ENCODE data around the gene AP4B1. TPM values are rescaled to one million over a fixed set of nuclear protein-coding genes. Genes with fewer than 3 reads are reported as not detected.

AP4B1 gene
- total and polyA plus RNA-seq, 2 of the 13 experiments (the other 11 are each of a cell fraction or from before 2014, with no cell fraction given) = 8.5 to 12.0 TPM

DNA sequence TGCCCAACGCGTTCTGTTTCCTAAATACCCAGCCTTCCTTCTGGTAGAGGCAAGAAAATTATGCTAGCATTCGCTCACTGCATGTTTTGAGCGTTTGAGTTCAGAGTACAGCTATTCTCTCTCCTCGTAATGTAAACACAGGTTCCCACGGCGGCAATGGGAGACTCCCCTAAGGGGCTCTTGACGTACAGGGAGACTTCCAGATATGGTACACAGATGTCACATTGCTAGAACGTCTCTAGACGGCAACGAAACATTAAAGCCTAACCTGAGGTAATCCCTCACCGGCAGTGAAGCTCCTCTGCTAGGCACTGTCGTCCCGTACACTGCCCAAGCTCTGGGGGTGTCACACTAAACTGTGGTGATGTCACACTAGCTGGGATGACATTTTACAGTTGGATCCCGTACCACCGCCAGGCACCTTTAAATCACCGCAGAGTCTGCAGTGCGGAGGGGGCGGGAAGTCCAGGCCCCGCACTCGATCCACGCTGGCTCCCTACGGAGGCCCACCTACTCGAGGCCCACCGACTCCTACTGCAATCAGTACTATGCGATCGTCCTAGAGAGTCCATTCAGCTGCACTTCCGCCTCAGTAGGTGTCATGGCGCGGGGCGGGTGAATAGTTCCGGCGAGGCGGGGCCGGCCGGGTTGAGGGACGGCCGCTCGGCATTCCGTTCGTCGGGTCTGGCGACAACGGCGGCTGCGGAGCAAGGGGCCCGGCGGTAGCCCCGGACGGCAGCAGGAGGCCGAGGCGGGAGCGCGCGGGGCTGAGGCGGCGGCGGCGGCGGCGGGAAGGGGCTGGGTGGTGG lies 24.5 kb upstream of the AP4B1 start, which contains the start of gene HIPK1 (continued):
- peak; percentile 33 for TF ChIP-seq ZNF781 (CRISPR knock-in tag; IDR thresholded peaks at IDR 0.05; ENCODE audit: borderline replicate concordance, not compliant biosample characterization)
- TF ChIP-seq ZNF383 (CRISPR knock-in tag; IDR thresholded peaks at IDR 0.05; ENCODE audit: borderline replicate concordance) = no peak
- TF ChIP-seq, protein P1, sequence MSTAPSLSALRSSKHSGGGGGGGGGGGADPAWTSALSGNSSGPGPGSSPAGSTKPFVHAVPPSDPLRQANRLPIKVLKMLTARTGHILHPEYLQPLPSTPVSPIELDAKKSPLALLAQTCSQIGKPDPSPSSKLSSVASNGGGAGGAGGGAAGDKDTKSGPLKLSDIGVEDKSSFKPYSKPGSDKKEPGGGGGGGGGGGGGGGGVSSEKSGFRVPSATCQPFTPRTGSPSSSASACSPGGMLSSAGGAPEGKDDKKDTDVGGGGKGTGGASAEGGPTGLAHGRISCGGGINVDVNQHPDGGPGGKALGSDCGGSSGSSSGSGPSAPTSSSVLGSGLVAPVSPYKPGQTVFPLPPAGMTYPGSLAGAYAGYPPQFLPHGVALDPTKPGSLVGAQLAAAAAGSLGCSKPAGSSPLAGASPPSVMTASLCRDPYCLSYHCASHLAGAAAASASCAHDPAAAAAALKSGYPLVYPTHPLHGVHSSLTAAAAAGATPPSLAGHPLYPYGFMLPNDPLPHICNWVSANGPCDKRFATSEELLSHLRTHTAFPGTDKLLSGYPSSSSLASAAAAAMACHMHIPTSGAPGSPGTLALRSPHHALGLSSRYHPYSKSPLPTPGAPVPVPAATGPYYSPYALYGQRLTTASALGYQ (CRISPR knock-in tag; IDR thresholded peaks at IDR 0.05) = peak; percentile 26; the same call in 1 of the 2 replicates
- TF ChIP-seq, protein P2, sequence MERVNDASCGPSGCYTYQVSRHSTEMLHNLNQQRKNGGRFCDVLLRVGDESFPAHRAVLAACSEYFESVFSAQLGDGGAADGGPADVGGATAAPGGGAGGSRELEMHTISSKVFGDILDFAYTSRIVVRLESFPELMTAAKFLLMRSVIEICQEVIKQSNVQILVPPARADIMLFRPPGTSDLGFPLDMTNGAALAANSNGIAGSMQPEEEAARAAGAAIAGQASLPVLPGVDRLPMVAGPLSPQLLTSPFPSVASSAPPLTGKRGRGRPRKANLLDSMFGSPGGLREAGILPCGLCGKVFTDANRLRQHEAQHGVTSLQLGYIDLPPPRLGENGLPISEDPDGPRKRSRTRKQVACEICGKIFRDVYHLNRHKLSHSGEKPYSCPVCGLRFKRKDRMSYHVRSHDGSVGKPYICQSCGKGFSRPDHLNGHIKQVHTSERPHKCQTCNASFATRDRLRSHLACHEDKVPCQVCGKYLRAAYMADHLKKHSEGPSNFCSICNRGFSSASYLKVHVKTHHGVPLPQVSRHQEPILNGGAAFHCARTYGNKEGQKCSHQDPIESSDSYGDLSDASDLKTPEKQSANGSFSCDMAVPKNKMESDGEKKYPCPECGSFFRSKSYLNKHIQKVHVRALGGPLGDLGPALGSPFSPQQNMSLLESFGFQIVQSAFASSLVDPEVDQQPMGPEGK (CRISPR knock-in tag; IDR thresholded peaks at IDR 0.05) = peak; percentile 73
- no peak for TF ChIP-seq ZNF775 (CRISPR knock-in tag; IDR thresholded peaks at IDR 0.05; ENCODE audit: borderline replicate concordance)
- 0 out of 2 replicates have a peak, but pooled peaks have one; percentile 56 for TF ChIP-seq ZNF770 (CRISPR knock-in tag; IDR thresholded peaks at IDR 0.05)
- TF ChIP-seq ELF3 (CRISPR knock-in tag; IDR thresholded peaks at IDR 0.05) = peak; percentile 95
- TF ChIP-seq CC2D1A (CRISPR knock-in tag; IDR thresholded peaks at IDR 0.05) = peak; percentile 57; the same call in 1 of the 2 replicates
- TF ChIP-seq ZNF446 (CRISPR knock-in tag; IDR thresholded peaks at IDR 0.05) = no peak
- TF ChIP-seq ZNF138 (CRISPR knock-in tag; IDR thresholded peaks at IDR 0.05; ENCODE audit: low read depth) = peak; percentile 90
- TF ChIP-seq, protein P3, sequence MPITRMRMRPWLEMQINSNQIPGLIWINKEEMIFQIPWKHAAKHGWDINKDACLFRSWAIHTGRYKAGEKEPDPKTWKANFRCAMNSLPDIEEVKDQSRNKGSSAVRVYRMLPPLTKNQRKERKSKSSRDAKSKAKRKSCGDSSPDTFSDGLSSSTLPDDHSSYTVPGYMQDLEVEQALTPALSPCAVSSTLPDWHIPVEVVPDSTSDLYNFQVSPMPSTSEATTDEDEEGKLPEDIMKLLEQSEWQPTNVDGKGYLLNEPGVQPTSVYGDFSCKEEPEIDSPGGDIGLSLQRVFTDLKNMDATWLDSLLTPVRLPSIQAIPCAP (CRISPR knock-in tag; IDR thresholded peaks at IDR 0.05; ENCODE audit: low read depth) = 0 out of 2 replicates have a peak, but pooled peaks have one; percentile 38
- TF ChIP-seq SOX5 (CRISPR knock-in tag; IDR thresholded peaks at IDR 0.05; ENCODE audit: borderline replicate concordance) = peak; percentile 36; the same call in 1 of the 2 replicates
- peak; percentile 78 for TF ChIP-seq HNRNPLL (IDR thresholded peaks at IDR 0.05; ENCODE audit: low read depth, low read length, poor library complexity, severe bottlenecking)
- TF ChIP-seq, protein P4, sequence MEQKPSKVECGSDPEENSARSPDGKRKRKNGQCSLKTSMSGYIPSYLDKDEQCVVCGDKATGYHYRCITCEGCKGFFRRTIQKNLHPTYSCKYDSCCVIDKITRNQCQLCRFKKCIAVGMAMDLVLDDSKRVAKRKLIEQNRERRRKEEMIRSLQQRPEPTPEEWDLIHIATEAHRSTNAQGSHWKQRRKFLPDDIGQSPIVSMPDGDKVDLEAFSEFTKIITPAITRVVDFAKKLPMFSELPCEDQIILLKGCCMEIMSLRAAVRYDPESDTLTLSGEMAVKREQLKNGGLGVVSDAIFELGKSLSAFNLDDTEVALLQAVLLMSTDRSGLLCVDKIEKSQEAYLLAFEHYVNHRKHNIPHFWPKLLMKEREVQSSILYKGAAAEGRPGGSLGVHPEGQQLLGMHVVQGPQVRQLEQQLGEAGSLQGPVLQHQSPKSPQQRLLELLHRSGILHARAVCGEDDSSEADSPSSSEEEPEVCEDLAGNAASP (CRISPR knock-in tag; IDR thresholded peaks at IDR 0.05; ENCODE audit: borderline replicate concordance) = peak; percentile 47; the same call in 1 of the 2 replicates

All from HepG2 (cell line).